ENCODE measurements around the gene SLC7A6OS.

The SLC7A6OS gene

DNA sequence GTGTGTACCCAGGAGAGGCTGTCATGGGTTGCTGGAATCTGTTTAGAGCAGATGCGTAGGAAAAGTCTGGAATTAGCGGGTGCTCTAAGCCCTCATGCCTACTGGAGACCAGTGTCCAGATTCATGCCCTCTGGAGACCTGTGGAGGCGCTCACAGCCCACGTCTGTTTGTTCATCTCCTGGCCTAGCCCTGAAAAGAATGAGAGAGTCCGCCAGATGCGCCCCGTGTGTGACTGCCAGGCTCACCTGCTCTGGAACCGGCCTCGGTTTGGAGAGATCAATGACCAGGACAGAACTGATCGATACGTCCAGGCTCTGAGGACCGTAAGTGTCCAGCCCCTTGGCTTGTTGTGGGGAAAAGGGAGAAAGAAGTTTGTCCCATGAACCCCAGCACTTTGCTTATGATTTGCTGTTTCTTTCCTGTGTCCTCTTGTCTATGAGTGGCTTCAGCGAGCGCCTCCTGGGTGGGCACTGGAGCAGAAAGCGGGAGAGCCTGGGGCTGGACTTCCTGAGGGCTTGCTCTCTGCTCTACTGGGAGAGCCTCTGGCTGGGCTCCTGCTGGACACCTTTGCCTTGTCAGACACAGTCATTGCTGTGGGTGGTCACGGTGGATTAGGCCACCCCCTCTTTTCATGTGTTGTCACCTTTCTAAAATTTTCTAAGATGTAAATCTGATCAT lies 35.4 kb upstream of the SLC7A6OS start:
- DNase-seq (ENCODE audit: low read depth), result no peak
- TF ChIP-seq CTCF (IDR thresholded peaks at IDR 0.05; ENCODE audit: low read depth, low read length) (no peak), MYC (IDR thresholded peaks at IDR 0.05; ENCODE audit: low read depth, low read length) (no peak), POLR2A (IDR thresholded peaks at IDR 0.05; ENCODE audit: extremely low read depth, insufficient read length) (no peak)
- TF ChIP-seq, protein P1, sequence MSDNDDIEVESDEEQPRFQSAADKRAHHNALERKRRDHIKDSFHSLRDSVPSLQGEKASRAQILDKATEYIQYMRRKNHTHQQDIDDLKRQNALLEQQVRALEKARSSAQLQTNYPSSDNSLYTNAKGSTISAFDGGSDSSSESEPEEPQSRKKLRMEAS (IDR thresholded peaks at IDR 0.05; ENCODE audit: low read depth, low read length), result no peak
- H3K4me3 ChIP-seq (ENCODE audit: low read depth, low read length), result no peak overlapping the region

GRCh38 chr16:68345351-68345810 lies 34.6 kb upstream of the SLC7A6OS start:
- H3K4me3 ChIP-seq (ENCODE audit: low read depth, low read length), result no peak overlapping the region
- DNase-seq (ENCODE audit: low read depth), result no peak
- TF ChIP-seq, protein P1 (IDR thresholded peaks at IDR 0.05; ENCODE audit: low read depth, low read length), result no peak

- no peak overlapping the region for H3K4me3 ChIP-seq (ENCODE audit: low read depth, low read length)
- TF ChIP-seq POLR2A (IDR thresholded peaks at IDR 0.05; ENCODE audit: extremely low read depth, insufficient read length), result no peak
- no peak for TF ChIP-seq MYC (IDR thresholded peaks at IDR 0.05; ENCODE audit: low read depth, low read length)
- no peak for TF ChIP-seq CTCF (IDR thresholded peaks at IDR 0.05; ENCODE audit: low read depth, low read length)
- TF ChIP-seq, protein P1 (IDR thresholded peaks at IDR 0.05; ENCODE audit: low read depth, low read length), result no peak
- no peak for DNase-seq (ENCODE audit: low read depth)
These were observed 33.5 kb upstream of the SLC7A6OS start for GRCh38 chr16:68344252-68344651.

- DNase-seq (ENCODE audit: low read depth), result no peak
- no peak for TF ChIP-seq MYC (IDR thresholded peaks at IDR 0.05; ENCODE audit: low read depth, low read length)
- no peak for TF ChIP-seq POLR2A (IDR thresholded peaks at IDR 0.05; ENCODE audit: extremely low read depth, insufficient read length)
- TF ChIP-seq CTCF (IDR thresholded peaks at IDR 0.05; ENCODE audit: low read depth, low read length), result no peak
- TF ChIP-seq, protein P1 (IDR thresholded peaks at IDR 0.05; ENCODE audit: low read depth, low read length), result no peak
These were observed 32.4 kb upstream of the SLC7A6OS start for GRCh38 chr16:68343137-68343536.

DNA sequence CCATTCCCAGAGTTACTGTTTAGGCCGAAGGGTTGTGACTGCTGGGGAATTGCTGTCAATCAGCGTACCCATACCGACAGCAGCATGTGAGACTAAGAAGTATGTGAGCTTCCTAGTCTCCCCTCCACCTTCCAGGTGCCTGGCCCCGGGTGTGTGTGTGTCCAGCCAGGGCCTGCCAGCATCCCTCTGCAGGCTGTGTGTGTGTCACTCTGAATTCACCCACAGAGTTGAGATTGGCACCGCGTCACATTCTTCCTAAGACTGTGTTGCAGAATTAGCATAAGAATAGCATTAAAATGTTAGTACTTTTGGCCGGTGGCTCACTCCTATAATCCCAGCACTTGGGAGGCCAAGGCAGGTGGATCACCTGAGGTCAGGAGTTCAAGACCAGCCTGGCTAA lies 31.9 kb upstream of the SLC7A6OS start:
- TF ChIP-seq POLR2A (IDR thresholded peaks at IDR 0.05; ENCODE audit: extremely low read depth, insufficient read length) (no peak), MYC (IDR thresholded peaks at IDR 0.05; ENCODE audit: low read depth, low read length) (no peak), CTCF (IDR thresholded peaks at IDR 0.05; ENCODE audit: low read depth, low read length) (no peak)
- TF ChIP-seq, protein P1 (IDR thresholded peaks at IDR 0.05; ENCODE audit: low read depth, low read length), result no peak
- DNase-seq (ENCODE audit: low read depth), result no peak
- no peak overlapping the region for H3K4me3 ChIP-seq (ENCODE audit: low read depth, low read length)

More at GRCh38 chr16:68343137-68343536, 32.4 kb upstream of the SLC7A6OS start:
- H3K4me3 ChIP-seq (ENCODE audit: low read depth, low read length), result no peak overlapping the region

- no peak for TF ChIP-seq POLR2A (IDR thresholded peaks at IDR 0.05; ENCODE audit: extremely low read depth, insufficient read length)
- TF ChIP-seq, protein P1 (IDR thresholded peaks at IDR 0.05; ENCODE audit: low read depth, low read length), result no peak
- TF ChIP-seq CTCF (IDR thresholded peaks at IDR 0.05; ENCODE audit: low read depth, low read length), result no peak
- DNase-seq (ENCODE audit: low read depth), result no peak
- H3K4me3 ChIP-seq (ENCODE audit: low read depth, low read length), result no peak overlapping the region
These were observed 28.5 kb upstream of the SLC7A6OS start for GRCh38 chr16:68339214-68339613.
